ENCODE measurements around the gene TNFSF8.

Gene TNFSF8

DNA sequence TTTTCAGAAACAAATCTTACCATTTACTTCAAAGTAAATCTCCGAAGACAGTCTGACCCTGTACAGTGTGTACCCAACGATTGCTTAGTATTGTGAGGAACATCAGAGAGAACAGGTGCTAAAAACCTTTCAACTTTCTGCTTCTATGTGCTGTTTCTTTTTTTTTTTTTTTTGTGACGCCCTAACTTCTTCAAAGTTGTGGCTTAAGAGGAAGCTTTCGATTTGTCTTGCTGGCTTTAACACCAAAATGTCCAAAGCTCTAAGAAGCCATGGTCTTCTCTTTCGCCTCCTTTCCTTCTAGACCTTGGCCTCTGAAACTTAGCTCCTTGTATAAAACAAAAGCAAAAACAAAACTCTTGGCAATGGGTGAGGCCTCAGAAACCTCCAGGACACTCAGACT lies 1.2 kb downstream of the TNFSF8 start:
- WGBS, 2 donors (ENCODE audit: extremely low coverage in 2 of 2, insufficient read length in 2 of 2, insufficient replicate concordance in 1 of 2): no CpG with 5 or more reads among the region's 5 CpGs
- no peak overlapping the region for H3K27ac ChIP-seq (replicated peaks; ENCODE audit: low read length)
- H3K79me1 ChIP-seq (ENCODE audit: low read depth, low read length): no peaks in the 10 kb centered on the region
- H3K14ac ChIP-seq (ENCODE audit: low read length): no peak overlapping the region
- H3K27me3 ChIP-seq (ENCODE audit: control insufficient read depth in 3 of 3, insufficient read depth in 3 of 3, low read depth in 1 of 3, low read length in 3 of 3): peaks cover 0 to 12% (median 2%) of the 10 kb centered on the region in 3 experiments
- DNase-seq (ENCODE audit: low spot score): no peak
- H2AK5ac ChIP-seq (ENCODE audit: low read depth, low read length): no peak overlapping the region
- H4K8ac ChIP-seq (ENCODE audit: low read depth, low read length): no peak overlapping the region
- H3K18ac ChIP-seq (ENCODE audit: low read length): no peak overlapping the region
- no peak overlapping the region for H3K23ac ChIP-seq (ENCODE audit: low read depth, low read length, poor library complexity)
- H2BK12ac ChIP-seq (ENCODE audit: low read length): no peak overlapping the region
- no peak overlapping the region for H3K4me2 ChIP-seq (ENCODE audit: insufficient read depth, low read length, poor library complexity, severe bottlenecking)
- no peak overlapping the region for H2BK15ac ChIP-seq (ENCODE audit: low read length)
- no peaks in the 10 kb centered on the region for H3K9me3 ChIP-seq (replicated peaks in 1 of 2; ENCODE audit: control insufficient read depth in 2 of 2, insufficient read depth in 1 of 2, low read depth in 1 of 2, low read length in 2 of 2)
- H2AFZ ChIP-seq (ENCODE audit: low read length): no peak overlapping the region
- no peak overlapping the region for H3K9ac ChIP-seq (ENCODE audit: low read depth, low read length, poor library complexity)
- no peak overlapping the region for H2BK120ac ChIP-seq (ENCODE audit: low read depth, low read length)
- no peak overlapping the region for H3K4me3 ChIP-seq (ENCODE audit: low read length in 2 of 2)
- no peak overlapping the region for H2BK5ac ChIP-seq (ENCODE audit: low read length)
- no peaks in the 10 kb centered on the region for H3K36me3 ChIP-seq (replicated peaks in 1 of 2; ENCODE audit: control insufficient read depth in 2 of 2, insufficient read depth in 2 of 2, low read length in 2 of 2)
- no peak overlapping the region for H3K4ac ChIP-seq (ENCODE audit: low read length)
- H3K4me1 ChIP-seq (ENCODE audit: control insufficient read depth in 2 of 2, insufficient read depth in 1 of 2, low read depth in 1 of 2, low read length in 2 of 2): no peaks in the 10 kb centered on the region
- H4K91ac ChIP-seq (ENCODE audit: low read depth, low read length, poor library complexity): no peak overlapping the region

DNA sequence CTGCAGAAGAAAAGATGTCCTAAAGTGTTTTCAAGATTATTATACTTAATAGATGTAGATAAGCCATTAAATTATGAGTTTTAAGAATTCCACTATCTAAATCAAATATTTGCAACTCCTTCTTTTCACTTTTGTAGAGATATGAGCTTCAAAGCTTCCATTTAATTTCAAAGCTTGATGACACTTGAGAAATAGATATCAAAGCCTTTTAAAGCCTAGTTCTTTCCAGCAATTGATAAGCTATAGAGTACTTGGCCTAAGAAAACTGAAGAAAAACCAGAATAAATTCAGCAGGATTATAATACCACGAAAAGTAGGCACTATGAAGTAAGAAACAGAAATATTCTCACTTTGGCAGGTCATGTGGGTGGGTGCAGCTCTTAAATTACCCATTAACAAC lies 1.7 kb downstream of the TNFSF8 start:
- no peak overlapping the region for H3K4me2 ChIP-seq (ENCODE audit: insufficient read depth, low read length, poor library complexity, severe bottlenecking)
- H2AK5ac ChIP-seq (ENCODE audit: low read depth, low read length): no peak overlapping the region
- H2AFZ ChIP-seq (ENCODE audit: low read length): no peak overlapping the region
- H3K4me3 ChIP-seq (ENCODE audit: low read length in 2 of 2): no peak overlapping the region
- no peak overlapping the region for H2BK15ac ChIP-seq (ENCODE audit: low read length)
- no peak overlapping the region for H3K14ac ChIP-seq (ENCODE audit: low read length)
- no peaks in the 10 kb centered on the region for H3K36me3 ChIP-seq (replicated peaks in 1 of 2; ENCODE audit: control insufficient read depth in 2 of 2, insufficient read depth in 2 of 2, low read length in 2 of 2)
- no peaks in the 10 kb centered on the region for H3K79me1 ChIP-seq (ENCODE audit: low read depth, low read length)
- no CpG with 5 or more reads among the region's 1 CpG for WGBS, 2 donors (ENCODE audit: extremely low coverage in 2 of 2, insufficient read length in 2 of 2, insufficient replicate concordance in 1 of 2)
- H4K8ac ChIP-seq (ENCODE audit: low read depth, low read length): no peak overlapping the region
- H3K4ac ChIP-seq (ENCODE audit: low read length): no peak overlapping the region
- H3K4me1 ChIP-seq (ENCODE audit: control insufficient read depth in 2 of 2, insufficient read depth in 1 of 2, low read depth in 1 of 2, low read length in 2 of 2): no peaks in the 10 kb centered on the region
- no peak overlapping the region for H3K9ac ChIP-seq (ENCODE audit: low read depth, low read length, poor library complexity)
- no peak overlapping the region for H2BK5ac ChIP-seq (ENCODE audit: low read length)
- H3K27ac ChIP-seq (replicated peaks; ENCODE audit: low read length): no peak overlapping the region
- H4K91ac ChIP-seq (ENCODE audit: low read depth, low read length, poor library complexity): no peak overlapping the region
- H3K23ac ChIP-seq (ENCODE audit: low read depth, low read length, poor library complexity): no peak overlapping the region
- H2BK12ac ChIP-seq (ENCODE audit: low read length): no peak overlapping the region
- no peak overlapping the region for H3K18ac ChIP-seq (ENCODE audit: low read length)
- no peaks in the 10 kb centered on the region for H3K9me3 ChIP-seq (replicated peaks in 1 of 2; ENCODE audit: control insufficient read depth in 2 of 2, insufficient read depth in 1 of 2, low read depth in 1 of 2, low read length in 2 of 2)
- DNase-seq (ENCODE audit: low spot score): no peak
- H2BK120ac ChIP-seq (ENCODE audit: low read depth, low read length): no peak overlapping the region
- H3K27me3 ChIP-seq (ENCODE audit: control insufficient read depth in 3 of 3, insufficient read depth in 3 of 3, low read depth in 1 of 3, low read length in 3 of 3): peaks cover 0 to 12% (median 2%) of the 10 kb centered on the region in 3 experiments

DNA sequence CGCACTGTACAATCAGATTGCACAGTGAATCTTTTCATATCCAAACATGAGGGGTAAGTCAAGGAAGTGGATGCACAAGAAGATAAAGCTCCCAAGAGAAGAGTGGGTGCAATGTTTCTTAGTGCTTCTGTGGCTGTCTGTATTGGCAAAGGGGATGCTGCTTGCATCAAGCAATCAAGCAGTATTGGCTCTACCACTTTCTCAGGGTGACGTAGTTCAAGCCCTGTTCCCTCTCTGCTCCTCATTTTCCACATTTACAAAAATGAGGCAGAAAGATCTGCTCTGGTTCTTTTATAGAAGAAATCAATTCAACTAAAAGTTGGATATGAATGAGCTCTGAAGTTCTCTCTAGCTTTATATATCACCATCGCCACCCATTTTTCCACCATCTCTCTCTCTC lies 2.3 kb downstream of the TNFSF8 start:
- no peak overlapping the region for H3K14ac ChIP-seq (ENCODE audit: low read length)
- no peak overlapping the region for H4K8ac ChIP-seq (ENCODE audit: low read depth, low read length)
- no peaks in the 10 kb centered on the region for H3K79me1 ChIP-seq (ENCODE audit: low read depth, low read length)
- H3K18ac ChIP-seq (ENCODE audit: low read length): no peak overlapping the region
- no peak overlapping the region for H2BK5ac ChIP-seq (ENCODE audit: low read length)
- no peak for DNase-seq (ENCODE audit: low spot score)
- no peak overlapping the region for H3K4me2 ChIP-seq (ENCODE audit: insufficient read depth, low read length, poor library complexity, severe bottlenecking)
- H2BK15ac ChIP-seq (ENCODE audit: low read length): no peak overlapping the region
- H3K27ac ChIP-seq (replicated peaks; ENCODE audit: low read length): no peak overlapping the region
- H2AFZ ChIP-seq (ENCODE audit: low read length): no peak overlapping the region
- no peak overlapping the region for H3K4me3 ChIP-seq (ENCODE audit: low read length in 2 of 2)
- no peak overlapping the region for H3K9ac ChIP-seq (ENCODE audit: low read depth, low read length, poor library complexity)
- no peak overlapping the region for H2BK120ac ChIP-seq (ENCODE audit: low read depth, low read length)
- H4K91ac ChIP-seq (ENCODE audit: low read depth, low read length, poor library complexity): no peak overlapping the region
- H3K4ac ChIP-seq (ENCODE audit: low read length): no peak overlapping the region
- WGBS, 2 donors (ENCODE audit: extremely low coverage in 2 of 2, insufficient read length in 2 of 2, insufficient replicate concordance in 1 of 2): no CpG with 5 or more reads among the region's 3 CpGs
- peaks cover 0 to 12% (median 2%) of the 10 kb centered on the region in 3 experiments for H3K27me3 ChIP-seq (ENCODE audit: control insufficient read depth in 3 of 3, insufficient read depth in 3 of 3, low read depth in 1 of 3, low read length in 3 of 3)
- no peaks in the 10 kb centered on the region for H3K36me3 ChIP-seq (replicated peaks in 1 of 2; ENCODE audit: control insufficient read depth in 2 of 2, insufficient read depth in 2 of 2, low read length in 2 of 2)
- no peaks in the 10 kb centered on the region for H3K4me1 ChIP-seq (ENCODE audit: control insufficient read depth in 2 of 2, insufficient read depth in 1 of 2, low read depth in 1 of 2, low read length in 2 of 2)
- no peaks in the 10 kb centered on the region for H3K9me3 ChIP-seq (replicated peaks in 1 of 2; ENCODE audit: control insufficient read depth in 2 of 2, insufficient read depth in 1 of 2, low read depth in 1 of 2, low read length in 2 of 2)
- no peak overlapping the region for H3K23ac ChIP-seq (ENCODE audit: low read depth, low read length, poor library complexity)
- H2BK12ac ChIP-seq (ENCODE audit: low read length): no peak overlapping the region
- H2AK5ac ChIP-seq (ENCODE audit: low read depth, low read length): no peak overlapping the region

DNA sequence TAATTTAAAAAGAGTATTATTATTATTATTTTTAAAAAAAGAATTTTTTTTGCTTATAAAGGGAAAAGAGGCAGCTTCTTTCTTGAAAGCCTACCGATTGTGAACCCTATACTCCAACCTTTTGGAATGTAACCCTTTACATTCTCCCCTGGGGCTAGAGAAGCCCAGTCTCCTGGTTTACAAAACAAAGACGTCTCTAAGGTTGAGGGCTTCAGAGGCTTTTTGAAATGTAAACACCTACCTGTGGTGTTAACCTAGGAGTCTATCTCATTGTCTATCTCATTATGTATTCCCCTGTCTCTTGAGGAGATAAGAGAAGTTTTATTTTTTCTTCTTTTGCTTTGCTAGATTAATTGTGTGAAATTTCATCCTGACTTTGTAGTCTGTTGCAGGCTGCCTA lies 4.7 kb downstream of the TNFSF8 start:
- Histone ChIP-seq H3K9ac (ENCODE audit: low read depth, low read length, poor library complexity) (no peak overlapping the region), H3K9me3 (replicated peaks in 1 of 2; ENCODE audit: control insufficient read depth in 2 of 2, insufficient read depth in 1 of 2, low read depth in 1 of 2, low read length in 2 of 2) (no peaks in the 10 kb centered on the region), H2BK12ac (ENCODE audit: low read length) (no peak overlapping the region), H3K4me3 (ENCODE audit: low read length in 2 of 2) (no peak overlapping the region), H2AK5ac (ENCODE audit: low read depth, low read length) (no peak overlapping the region), H3K14ac (ENCODE audit: low read length) (no peak overlapping the region), H3K23ac (ENCODE audit: low read depth, low read length, poor library complexity) (no peak overlapping the region), H2BK15ac (ENCODE audit: low read length) (no peak overlapping the region), H2BK5ac (ENCODE audit: low read length) (no peak overlapping the region), H2AFZ (ENCODE audit: low read length) (no peak overlapping the region), H3K4me1 (ENCODE audit: control insufficient read depth in 2 of 2, insufficient read depth in 1 of 2, low read depth in 1 of 2, low read length in 2 of 2) (no peaks in the 10 kb centered on the region), H3K27ac (replicated peaks; ENCODE audit: low read length) (no peak overlapping the region), H4K8ac (ENCODE audit: low read depth, low read length) (no peak overlapping the region), H3K27me3 (ENCODE audit: control insufficient read depth in 3 of 3, insufficient read depth in 3 of 3, low read depth in 1 of 3, low read length in 3 of 3) (peaks cover 0 to 12% (median 0%) of the 10 kb centered on the region in 3 experiments), H3K4me2 (ENCODE audit: insufficient read depth, low read length, poor library complexity, severe bottlenecking) (no peak overlapping the region), H3K79me1 (ENCODE audit: low read depth, low read length) (no peaks in the 10 kb centered on the region), H3K18ac (ENCODE audit: low read length) (no peak overlapping the region), H2BK120ac (ENCODE audit: low read depth, low read length) (no peak overlapping the region), H4K91ac (ENCODE audit: low read depth, low read length, poor library complexity) (no peak overlapping the region), H3K4ac (ENCODE audit: low read length) (no peak overlapping the region), H3K36me3 (replicated peaks in 1 of 2; ENCODE audit: control insufficient read depth in 2 of 2, insufficient read depth in 2 of 2, low read length in 2 of 2) (no peaks in the 10 kb centered on the region)
- DNase-seq (ENCODE audit: low spot score): no peak
- WGBS, 2 donors (ENCODE audit: extremely low coverage in 2 of 2, insufficient read length in 2 of 2, insufficient replicate concordance in 1 of 2): no CpG with 5 or more reads among the region's 2 CpGs

All from neuronal stem cell (in vitro differentiated cells).